SK-N-SH (cell line): ENCODE results near the gene RHOH. TPM values are rescaled to one million over a fixed set of nuclear protein-coding genes. Genes with fewer than 3 reads are reported as not detected.
A peak's percentile ranks its signal among the peaks of the same experiment; 100 is the strongest.

Experiments
- CTCF ChIA-PET: fragments of 300-600, 350-600 bp; formaldehyde crosslinking; extraction: SDS; loops from one replicate; lab custom pipeline; 2021; lab: Yijun Ruan, JAX
- POLR2A ChIA-PET: fragments of 350-600 bp; sonication (Branson Sonifier 250); formaldehyde crosslinking; extraction: SDS; loops from one replicate; lab custom pipeline; 2020; ENCODE audit warnings: antibody characterized with exemption, inconsistent platforms; lab: Yijun Ruan, JAX
- DNase-seq: peaks from one replicate; pipeline ENCODE4 v3.0.0; 2012
- H2AFZ ChIP-seq: fragments of 200-600 bp; sonication (generic); 2 replicates; pipeline ENCODE4 v1.8.1; 2016; ENCODE audit warnings: antibody characterized with exemption, mild to moderate bottlenecking, low read depth
- H3F3A ChIP-seq: fragments of 200-600 bp; sonication (generic); replicated peaks from 2 replicates; pipeline ENCODE3; 2016; ENCODE audit warnings: antibody characterized with exemption, mild to moderate bottlenecking; ENCODE audit not compliant: insufficient read depth
- H3K27ac ChIP-seq, 2 experiments: fragments of 200-500 bp in 1 of 2; fragments of 200-600 bp in 1 of 2; sonication (Bioruptor generic) in 1 of 2; sonication (generic), shearing (Covaris generic) in 1 of 2; 2 replicates each; pipeline versions ENCODE4 v1.5.1 to v1.6.1; 2014 to 2016; ENCODE audit warnings: low read depth in 2 of 2, inconsistent platforms in 1 of 2, low read length in 1 of 2, mild to moderate bottlenecking in 1 of 2, mixed read lengths in 1 of 2
- H3K27me3 ChIP-seq: fragments of 200-600 bp; sonication (generic), shearing (Covaris generic); 2 replicates; pipeline ENCODE4 v1.6.1; 2016; ENCODE audit warnings: mixed run types; ENCODE audit not compliant: insufficient read depth
- H3K36me3 ChIP-seq, 2 experiments: fragments of 200-500 bp in 1 of 2; fragments of 200-600 bp in 1 of 2; sonication (Bioruptor generic) in 1 of 2; sonication (generic) in 1 of 2; replicated peaks in 1 of 2; 2 replicates each; pipeline versions ENCODE3 to v1.5.1; 2014 to 2016; ENCODE audit warnings: low read length in 1 of 2, mild to moderate bottlenecking in 1 of 2; ENCODE audit not compliant: insufficient read depth in 2 of 2, control insufficient read depth in 1 of 2
- H3K4me1 ChIP-seq, 2 experiments: fragments of 200-500 bp in 1 of 2; fragments of 200-600 bp in 1 of 2; sonication (Bioruptor generic) in 1 of 2; sonication (generic), shearing (Covaris generic) in 1 of 2; 2 replicates each; pipeline versions ENCODE4 v1.5.1 to v1.6.1; 2014 to 2016; ENCODE audit warnings: low read depth in 1 of 2, low read length in 1 of 2, mixed run types in 1 of 2; ENCODE audit not compliant: insufficient read depth in 2 of 2, control insufficient read depth in 1 of 2
- H3K4me2 ChIP-seq: fragments of 200-600 bp; sonication (generic), shearing (Covaris generic); 2 replicates; pipeline ENCODE4 v1.6.1; 2017; ENCODE audit warnings: mixed run types
- H3K4me3 ChIP-seq, 2 experiments: fragments of 200-500 bp in 1 of 2; fragments of 200-600 bp in 1 of 2; sonication (Bioruptor generic) in 1 of 2; sonication (generic), shearing (Covaris generic) in 1 of 2; 2 replicates each; pipeline versions ENCODE4 v1.5.1 to v1.8.1; 2014 to 2016; ENCODE audit warnings: low read depth in 2 of 2, inconsistent platforms in 1 of 2, low read length in 1 of 2, mild to moderate bottlenecking in 1 of 2, mixed read lengths in 1 of 2, moderate library complexity in 1 of 2
- H3K79me2 ChIP-seq: fragments of 200-600 bp; sonication (generic); 2 replicates; pipeline ENCODE4 v1.8.1; 2017; ENCODE audit warnings: mild to moderate bottlenecking; ENCODE audit not compliant: insufficient read depth
- H3K9ac ChIP-seq: fragments of 200-600 bp; sonication (generic); 2 replicates; pipeline ENCODE4 v1.6.1; 2017; ENCODE audit warnings: mixed run types
- H3K9me2 ChIP-seq: fragments of 200-600 bp; sonication (generic); 2 replicates; pipeline ENCODE4 v1.6.1; 2017; ENCODE audit warnings: mixed run types
- H3K9me3 ChIP-seq: fragments of 200-600 bp; sonication (generic); 2 replicates; pipeline ENCODE4 v1.6.1; 2017; ENCODE audit warnings: mixed run types, mild to moderate bottlenecking, moderate library complexity
- H4K20me1 ChIP-seq: fragments of 200-600 bp; sonication (generic); 2 replicates; pipeline ENCODE4 v1.6.1; 2017; ENCODE audit warnings: mild to moderate bottlenecking, mixed run types; ENCODE audit not compliant: insufficient read depth
- CTCF ChIP-seq: fragments of 200-600 bp; sonication (generic); IDR thresholded peaks from 2 replicates; pipeline ENCODE4 v1.6.1; 2017; ENCODE audit warnings: antibody characterized with exemption, mild to moderate bottlenecking, moderate library complexity
- EP300 ChIP-seq, 2 experiments: IDR thresholded peaks; 2 replicates each; pipeline versions ENCODE4 v1.4.0 to v1.6.1; 2012; ENCODE audit warnings: borderline replicate concordance in 1 of 2, low read depth in 1 of 2, low read length in 1 of 2
- FOXJ3 ChIP-seq: sonication (generic); formaldehyde crosslinking; IDR thresholded peaks from 2 replicates; pipeline ENCODE4 v1.5.1; 2020; ENCODE audit warnings: mild to moderate bottlenecking, missing genetic modification reagents
- GABPA ChIP-seq: IDR thresholded peaks from 2 replicates; pipeline ENCODE4 v1.4.0; 2012; ENCODE audit warnings: low read depth, mild to moderate bottlenecking
- GATA2 ChIP-seq: sonication (generic); formaldehyde crosslinking; IDR thresholded peaks from 2 replicates; pipeline ENCODE4 v1.5.0; 2020; ENCODE audit warnings: mild to moderate bottlenecking, missing genetic modification reagents
- JUND ChIP-seq: IDR thresholded peaks from 2 replicates; pipeline ENCODE4 v1.4.0; 2012
- MAX ChIP-seq: IDR thresholded peaks from 2 replicates; pipeline ENCODE4 v1.4.0; 2012; ENCODE audit warnings: low read depth
- MEF2A ChIP-seq: IDR thresholded peaks from 2 replicates; pipeline ENCODE4 v1.4.0; 2012; ENCODE audit warnings: low read depth, borderline replicate concordance
- NFIC ChIP-seq: IDR thresholded peaks from 2 replicates; pipeline ENCODE4 v1.4.0; 2012; ENCODE audit warnings: borderline replicate concordance
- PBX3 ChIP-seq: IDR thresholded peaks from 2 replicates; pipeline ENCODE4; 2012
- POLR2AphosphoS5 ChIP-seq: IDR thresholded peaks from 2 replicates; pipeline ENCODE4 v1.6.1; 2012; ENCODE audit warnings: low read depth, low read length
- RAD21 ChIP-seq: IDR thresholded peaks from 2 replicates; pipeline ENCODE4 v1.6.1; 2012; ENCODE audit warnings: mild to moderate bottlenecking, low read length
- RFX5 ChIP-seq: IDR thresholded peaks from 2 replicates; pipeline ENCODE4 v1.6.1; 2012; ENCODE audit warnings: mild to moderate bottlenecking, improper control_type of control experiment, low read length
- TCF12 ChIP-seq: IDR thresholded peaks from 2 replicates; pipeline ENCODE4 v1.4.0; 2012
- TEAD4 ChIP-seq: IDR thresholded peaks from 2 replicates; pipeline ENCODE4 v1.4.0; 2012; ENCODE audit warnings: mild to moderate bottlenecking, borderline replicate concordance; ENCODE audit not compliant: insufficient read depth
- WGBS: methylation state at CpG from one replicate; pipeline ENCODE4 v1.1.6; 2017; ENCODE audit warnings: low lambda C conversion rate; 5-methylcytosine and 5-hydroxymethylcytosine counted together
- polyA plus RNA-seq, 3 experiments: library from polyadenylated mRNA; depleted of rRNA; stranded (reverse); fragments of >200 nt; gene quantifications; 2 replicates each; pipeline ENCODE4 v1.2.3, GENCODE V29; 2012

RHOH gene
- polyA plus RNA-seq, 1 of the 3 experiments (the other 2 are of a cell fraction), result not detected

- ChIA-PET POLR2A (no interaction called here), CTCF (interaction anchor here (0.9 kb wide), 1 partner anchor 129 kb away, joined by 3 read pairs; no protein-coding TSS in a partner anchor)
- H4K20me1 ChIP-seq, result no peaks in the 10 kb centered on the region
- peaks cover 0 to 20% of the 10 kb centered on the region in 2 experiments; a peak in 2 of 4 replicates for H3K4me1 ChIP-seq
- H2AFZ ChIP-seq, result no peak overlapping the region
- H3K9me3 ChIP-seq, result no peaks in the 10 kb centered on the region
- no peaks in the 10 kb centered on the region for H3K9me2 ChIP-seq
- 6% methylated on average over 1 of the region's 1 CpG for WGBS
- no peak overlapping the region for H3K9ac ChIP-seq
- no peak overlapping the region for H3K4me3 ChIP-seq
- no peaks in the 10 kb centered on the region for H3K79me2 ChIP-seq
- H3K27ac ChIP-seq, result peak overlapping the region in 1 of 2 experiments; percentile 22; a peak in 2 of 4 replicates
- no peaks in the 10 kb centered on the region for H3K27me3 ChIP-seq
- H3K4me2 ChIP-seq, result no peak overlapping the region
- TF ChIP-seq PBX3, result peak; percentile 76
- no peak for TF ChIP-seq RFX5
- 0 out of 2 replicates have a peak, but pooled peaks have one; percentile 16 for TF ChIP-seq MEF2A
- no peak for TF ChIP-seq GABPA
- peak; percentile 83 for TF ChIP-seq TCF12
- peak in 1 of 2 experiments; percentile 58; a peak in 1 of 4 replicates for TF ChIP-seq EP300 (IDR thresholded peaks at IDR 0.05; ENCODE audit: borderline replicate concordance in 1 of 2, low read depth in 1 of 2, low read length in 1 of 2)
- peak; percentile 33; the same call in 1 of the 2 replicates for TF ChIP-seq JUND
- no peak for TF ChIP-seq FOXJ3
- TF ChIP-seq NFIC, result peak; percentile 33; the same call in 1 of the 2 replicates
- no peak for TF ChIP-seq POLR2AphosphoS5
- TF ChIP-seq TEAD4, result peak; percentile 18; the same call in 1 of the 2 replicates
- no peak for TF ChIP-seq RAD21
- TF ChIP-seq MAX, result no peak
- DNase-seq, result peak; percentile 31
- H3K36me3 ChIP-seq, result no peaks in the 10 kb centered on the region
- no peaks in the 10 kb centered on the region for H3F3A ChIP-seq
Observed at GRCh38 chr4:40180356-40180755, 16.5 kb upstream of the RHOH start.

- Histone ChIP-seq H3K9ac (no peak overlapping the region), H3K4me2 (no peak overlapping the region), H3K27me3 (no peaks in the 10 kb centered on the region), H3K36me3 (no peaks in the 10 kb centered on the region), H3K9me2 (no peaks in the 10 kb centered on the region), H2AFZ (no peak overlapping the region), H3K79me2 (no peaks in the 10 kb centered on the region), H3K9me3 (no peaks in the 10 kb centered on the region), H3F3A (peaks cover 4% of the 10 kb centered on the region), H3K4me1 (peaks cover 0 to 36% of the 10 kb centered on the region in 2 experiments; a peak in 3 of 4 replicates), H3K4me3 (no peak overlapping the region), H3K27ac (no peak overlapping the region), H4K20me1 (no peaks in the 10 kb centered on the region)
- 94% methylated on average over 4 of the region's 4 CpGs for WGBS
- TF ChIP-seq CTCF (no peak), GATA2 (CRISPR knock-in tag) (no peak)
- CTCF ChIA-PET, result interaction anchor here (1.2 kb wide), 1 partner anchor 134 kb away, joined by 5 read pairs; no protein-coding TSS in a partner anchor
- DNase-seq, result no peak
- POLR2A ChIA-PET, result no interaction called here
Observed at GRCh38 chr4:40182001-40182400, 14.8 kb upstream of the RHOH start.
